HepG2 (cell line): ENCODE results near the gene GADD45A. TPM values are rescaled to one million over a fixed set of nuclear protein-coding genes. Genes with fewer than 3 reads are reported as not detected.

ENCODE experiments used
- DPF2 ChIP-seq: sonication (generic); formaldehyde crosslinking; IDR thresholded peaks from 2 replicates; pipeline ENCODE4 v1.4.0; 2020; ENCODE audit warnings: mild to moderate bottlenecking, low read depth, missing genetic modification reagents, borderline replicate concordance
- EED ChIP-seq: sonication (generic); formaldehyde crosslinking; IDR thresholded peaks from 2 replicates; pipeline ENCODE4 v1.5.0; 2020; ENCODE audit warnings: mild to moderate bottlenecking, missing genetic modification reagents
- ESRRA ChIP-seq: sonication (generic); formaldehyde crosslinking; IDR thresholded peaks from 2 replicates; pipeline ENCODE4 v1.5.1; 2020; ENCODE audit warnings: mild to moderate bottlenecking, low read depth, missing genetic modification reagents
- FIP1L1 ChIP-seq: fragments of 200-400 bp; formaldehyde crosslinking; IDR thresholded peaks from 2 replicates; pipeline ENCODE4 v1.6.1; 2018; ENCODE audit warnings: low read depth, mild to moderate bottlenecking, low read length, moderate library complexity, borderline replicate concordance; ENCODE audit not compliant: insufficient read depth
- GATAD2A ChIP-seq: IDR thresholded peaks from 2 replicates; pipeline ENCODE4 v1.6.1; 2016
- KAT2B ChIP-seq: fragments of 150-350 bp; IDR thresholded peaks from 2 replicates; pipeline ENCODE4 v1.6.1; 2014; ENCODE audit warnings: low read depth, low read length, borderline replicate concordance
- KDM5B ChIP-seq: sonication (generic); formaldehyde crosslinking; IDR thresholded peaks from 2 replicates; pipeline ENCODE4 v1.4.0; 2020; ENCODE audit warnings: missing genetic modification reagents, mild to moderate bottlenecking, borderline replicate concordance
- KDM6A ChIP-seq: IDR thresholded peaks from 2 replicates; pipeline ENCODE4 v1.6.1; 2016; ENCODE audit warnings: low read depth
- NFATC3 ChIP-seq: sonication (generic); formaldehyde crosslinking; IDR thresholded peaks from 2 replicates; pipeline ENCODE4 v1.5.1; 2020; ENCODE audit warnings: mild to moderate bottlenecking, missing genetic modification reagents
- PHB2 ChIP-seq: fragments of 450-650 bp; IDR thresholded peaks from 2 replicates; pipeline ENCODE4 v1.6.1; 2018; ENCODE audit not compliant: partially characterized antibody
- REL ChIP-seq: sonication (generic); formaldehyde crosslinking; conservative IDR thresholded peaks from 2 replicates; pipeline ENCODE4 v1.8.0; 2022; ENCODE audit warnings: mild to moderate bottlenecking, missing genetic modification reagents, moderate library complexity
- THAP11 ChIP-seq: IDR thresholded peaks from 2 replicates; pipeline ENCODE4 v1.6.1; 2016; ENCODE audit warnings: missing biosample characterization, missing genetic modification reagents
- XBP1 ChIP-seq: sonication (generic); formaldehyde crosslinking; IDR thresholded peaks from 2 replicates; pipeline ENCODE4 v1.5.0; 2020; ENCODE audit warnings: missing genetic modification reagents
- ZFYVE20 ChIP-seq: sonication (generic); formaldehyde crosslinking; IDR thresholded peaks from 2 replicates; pipeline ENCODE4 v1.8.0; 2023; ENCODE audit warnings: low read depth, mild to moderate bottlenecking, moderate library complexity, missing genetic modification reagents, borderline replicate concordance
- ZMYM4 ChIP-seq: sonication (generic); formaldehyde crosslinking; IDR thresholded peaks from 2 replicates; pipeline ENCODE4 v1.8.1; 2023; ENCODE audit warnings: mild to moderate bottlenecking, missing genetic modification reagents
- ZNF235 ChIP-seq: sonication (generic); formaldehyde crosslinking; IDR thresholded peaks from 2 replicates; pipeline ENCODE4 v1.8.1; 2023; ENCODE audit warnings: mild to moderate bottlenecking, missing genetic modification reagents, borderline replicate concordance
- ZNF446 ChIP-seq: sonication (generic); formaldehyde crosslinking; IDR thresholded peaks from 2 replicates; pipeline ENCODE4 v1.5.0; 2020; ENCODE audit warnings: mild to moderate bottlenecking, missing genetic modification reagents
- ZNF570 ChIP-seq: sonication (generic); formaldehyde crosslinking; IDR thresholded peaks from 2 replicates; pipeline ENCODE4 v1.4.0; 2020; ENCODE audit warnings: mild to moderate bottlenecking, missing genetic modification reagents, borderline replicate concordance
- ZNF629 ChIP-seq: sonication (generic); formaldehyde crosslinking; conservative IDR thresholded peaks from 2 replicates; pipeline ENCODE4 v1.5.0; 2020; ENCODE audit warnings: missing genetic modification reagents
- ZNF660 ChIP-seq: sonication (generic); formaldehyde crosslinking; IDR thresholded peaks from 2 replicates; pipeline ENCODE4 v1.5.1; 2020; ENCODE audit warnings: mild to moderate bottlenecking, low read depth, missing genetic modification reagents, borderline replicate concordance
- ZNF672 ChIP-seq: sonication (generic); formaldehyde crosslinking; IDR thresholded peaks from 2 replicates; pipeline ENCODE4 v1.8.1; 2022; ENCODE audit warnings: missing genetic modification reagents
- ZNF7 ChIP-seq: IDR thresholded peaks from 2 replicates; pipeline ENCODE4 v1.6.1; 2016; ENCODE audit warnings: missing biosample characterization, missing genetic modification reagents
- ZNF75D ChIP-seq: sonication (generic); formaldehyde crosslinking; IDR thresholded peaks from 2 replicates; pipeline ENCODE4 v1.8.1; 2023; ENCODE audit warnings: missing genetic modification reagents, mild to moderate bottlenecking, borderline replicate concordance
- ZNF883 ChIP-seq: sonication (generic); formaldehyde crosslinking; IDR thresholded peaks from 2 replicates; pipeline ENCODE4 v1.5.1; 2020; ENCODE audit warnings: mild to moderate bottlenecking, missing genetic modification reagents; ENCODE audit errors: not compliant biosample characterization
- polyA plus RNA-seq, 8 experiments: library from polyadenylated mRNA; depleted of rRNA in 3 of 8; stranded (reverse) in 7 of 8; unstranded in 1 of 8; fragments of >200 nt; fragmentation: Illumina TruSeq in 4 of 8; extraction: Trizol in 4 of 8; gene quantifications; 2 replicates each; pipeline versions ENCODE4 v1.2.1 to v1.2.3, GENCODE V29; 2011 to 2016; ENCODE audit warnings: low read depth in 4 of 8, missing spikeins in 1 of 8, mixed read lengths in 1 of 8; ENCODE audit not compliant: insufficient read depth in 1 of 8
- total RNA-seq, 5 experiments: library from RNA; depleted of rRNA; stranded (reverse); fragments of >200 nt; fragmentation: Illumina TruSeq; extraction: Trizol; gene quantifications; 2 replicates each; pipeline ENCODE4 v1.2.3, GENCODE V29; 2016; ENCODE audit warnings: low read depth in 1 of 5
- TF ChIP-seq, protein P1 (sequence below): sonication (generic); formaldehyde crosslinking; IDR thresholded peaks from 2 replicates; pipeline ENCODE4 v1.4.0; 2020; ENCODE audit warnings: mild to moderate bottlenecking, missing genetic modification reagents

The GADD45A gene
- total and polyA plus RNA-seq, 2 of the 13 experiments (the other 11 are each of a cell fraction or from before 2014, with no cell fraction given), result 33.2 to 46.2 TPM

DNA sequence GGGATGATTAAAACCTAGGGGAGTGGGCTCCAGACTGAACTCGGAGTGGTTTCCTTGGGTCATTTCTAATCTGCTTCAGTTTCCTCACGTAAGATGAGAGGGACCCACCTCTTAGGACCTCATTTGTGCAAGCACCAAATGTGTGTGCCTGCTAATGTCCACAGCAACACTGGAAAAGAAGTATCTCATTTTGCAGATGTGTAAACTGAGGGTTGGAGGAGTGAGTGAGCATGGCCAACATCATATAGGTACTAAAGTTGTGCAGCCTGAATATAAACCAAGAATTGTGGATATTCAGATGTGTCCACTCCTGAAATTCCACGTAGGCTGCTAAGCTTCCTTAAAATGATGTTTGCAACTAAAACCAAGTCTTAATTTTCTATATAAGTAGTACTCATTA lies 51.7 kb downstream of the GADD45A start (continued):
- TF ChIP-seq ZNF235 (no peak), ZNF446 (no peak), ZNF75D (CRISPR knock-in tag) (no peak), NFATC3 (CRISPR knock-in tag) (no peak), ZNF883 (CRISPR knock-in tag) (no peak), PHB2 (no peak), KDM5B (0 out of 2 replicates have a peak, but pooled peaks have one; percentile 28), GATAD2A (CRISPR knock-in tag) (no peak), XBP1 (CRISPR knock-in tag) (no peak), KDM6A (CRISPR knock-in tag) (no peak), ZNF7 (CRISPR knock-in tag) (no peak), DPF2 (CRISPR knock-in tag) (no peak), ZNF672 (CRISPR knock-in tag) (no peak), ZMYM4 (CRISPR knock-in tag) (0 out of 2 replicates have a peak, but pooled peaks have one; percentile 1), ZFYVE20 (CRISPR knock-in tag) (no peak), REL (CRISPR knock-in tag) (no peak), ESRRA (CRISPR knock-in tag) (no peak), ZNF570 (CRISPR knock-in tag) (no peak), FIP1L1 (no peak), KAT2B (no peak), ZNF660 (CRISPR knock-in tag) (no peak), ZNF629 (CRISPR knock-in tag) (peak; percentile 88), THAP11 (no peak), EED (CRISPR knock-in tag) (no peak)
- TF ChIP-seq, protein P1, sequence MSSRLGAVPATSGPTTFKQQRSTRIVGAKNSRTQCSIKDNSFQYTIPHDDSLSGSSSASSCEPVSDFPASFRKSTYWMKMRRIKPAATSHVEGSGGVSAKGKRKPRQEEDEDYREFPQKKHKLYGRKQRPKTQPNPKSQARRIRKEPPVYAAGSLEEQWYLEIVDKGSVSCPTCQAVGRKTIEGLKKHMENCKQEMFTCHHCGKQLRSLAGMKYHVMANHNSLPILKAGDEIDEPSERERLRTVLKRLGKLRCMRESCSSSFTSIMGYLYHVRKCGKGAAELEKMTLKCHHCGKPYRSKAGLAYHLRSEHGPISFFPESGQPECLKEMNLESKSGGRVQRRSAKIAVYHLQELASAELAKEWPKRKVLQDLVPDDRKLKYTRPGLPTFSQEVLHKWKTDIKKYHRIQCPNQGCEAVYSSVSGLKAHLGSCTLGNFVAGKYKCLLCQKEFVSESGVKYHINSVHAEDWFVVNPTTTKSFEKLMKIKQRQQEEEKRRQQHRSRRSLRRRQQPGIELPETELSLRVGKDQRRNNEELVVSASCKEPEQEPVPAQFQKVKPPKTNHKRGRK (CRISPR knock-in tag), result no peak
- TF ChIP-seq, all 625 proteins: peak for 6
